ENCODE results near the gene JAKMIP3.

GRCh38 chr10:132066812-132067211 lies 1.1 kb downstream of the JAKMIP3 start:
- TF ChIP-seq, protein P1, sequence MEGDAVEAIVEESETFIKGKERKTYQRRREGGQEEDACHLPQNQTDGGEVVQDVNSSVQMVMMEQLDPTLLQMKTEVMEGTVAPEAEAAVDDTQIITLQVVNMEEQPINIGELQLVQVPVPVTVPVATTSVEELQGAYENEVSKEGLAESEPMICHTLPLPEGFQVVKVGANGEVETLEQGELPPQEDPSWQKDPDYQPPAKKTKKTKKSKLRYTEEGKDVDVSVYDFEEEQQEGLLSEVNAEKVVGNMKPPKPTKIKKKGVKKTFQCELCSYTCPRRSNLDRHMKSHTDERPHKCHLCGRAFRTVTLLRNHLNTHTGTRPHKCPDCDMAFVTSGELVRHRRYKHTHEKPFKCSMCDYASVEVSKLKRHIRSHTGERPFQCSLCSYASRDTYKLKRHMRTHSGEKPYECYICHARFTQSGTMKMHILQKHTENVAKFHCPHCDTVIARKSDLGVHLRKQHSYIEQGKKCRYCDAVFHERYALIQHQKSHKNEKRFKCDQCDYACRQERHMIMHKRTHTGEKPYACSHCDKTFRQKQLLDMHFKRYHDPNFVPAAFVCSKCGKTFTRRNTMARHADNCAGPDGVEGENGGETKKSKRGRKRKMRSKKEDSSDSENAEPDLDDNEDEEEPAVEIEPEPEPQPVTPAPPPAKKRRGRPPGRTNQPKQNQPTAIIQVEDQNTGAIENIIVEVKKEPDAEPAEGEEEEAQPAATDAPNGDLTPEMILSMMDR (IDR thresholded peaks at IDR 0.05): no peak
- TF ChIP-seq POLR2A (IDR thresholded peaks at IDR 0.05) (no peak), POLR2AphosphoS5 (IDR thresholded peaks at IDR 0.05) (no peak), EP300 (IDR thresholded peaks at IDR 0.05) (no peak)
